GM13976 (cell line): Measurements from ENCODE around the gene RIPOR1.

Experiments
- DNase-seq: peaks from one replicate; pipeline ENCODE4 v3.0.0; 2012; ENCODE audit warnings: low spot score
- in situ Hi-C: fragments of 300-500 bp; cut with MboI; formaldehyde crosslinking; loops from one replicate; pipeline ENCODE4 v1.12.0; 2022; ENCODE audit warnings: low sequenced_read_pairs, mixed read lengths, inconsistent platforms; ENCODE audit not compliant: unreplicated experiment
- TF ChIP-seq, protein P1 (sequence below): IDR thresholded peaks from 2 replicates; pipeline ENCODE4 v1.5.1; 2012; ENCODE audit warnings: borderline replicate concordance, mild to moderate bottlenecking; ENCODE audit not compliant: insufficient read depth; ENCODE audit errors: extremely low read depth, missing control alignments, control extremely low read depth

The RIPOR1 gene

DNA sequence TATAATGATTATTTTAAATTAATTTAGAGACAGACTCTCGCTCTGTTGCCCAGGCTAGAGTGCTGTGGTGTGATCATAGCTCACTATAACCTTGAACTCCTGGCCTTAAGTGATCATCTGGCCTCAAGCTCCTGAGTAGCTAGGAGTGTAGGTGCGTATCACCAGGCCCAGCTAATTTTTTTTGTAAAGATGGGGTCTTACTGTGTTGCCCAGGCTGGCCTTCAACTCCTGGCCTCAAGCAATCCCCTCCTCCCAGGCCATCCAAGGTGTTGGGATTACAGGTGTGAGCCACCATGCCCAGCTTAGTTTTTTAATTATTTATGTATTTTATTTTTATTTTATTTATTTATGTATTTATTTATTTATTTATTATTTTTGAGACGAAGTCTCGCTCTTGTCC is 51.6 kb downstream of the RIPOR1 start:
- in situ Hi-C loops = no loop called here
- TF ChIP-seq, protein P1, sequence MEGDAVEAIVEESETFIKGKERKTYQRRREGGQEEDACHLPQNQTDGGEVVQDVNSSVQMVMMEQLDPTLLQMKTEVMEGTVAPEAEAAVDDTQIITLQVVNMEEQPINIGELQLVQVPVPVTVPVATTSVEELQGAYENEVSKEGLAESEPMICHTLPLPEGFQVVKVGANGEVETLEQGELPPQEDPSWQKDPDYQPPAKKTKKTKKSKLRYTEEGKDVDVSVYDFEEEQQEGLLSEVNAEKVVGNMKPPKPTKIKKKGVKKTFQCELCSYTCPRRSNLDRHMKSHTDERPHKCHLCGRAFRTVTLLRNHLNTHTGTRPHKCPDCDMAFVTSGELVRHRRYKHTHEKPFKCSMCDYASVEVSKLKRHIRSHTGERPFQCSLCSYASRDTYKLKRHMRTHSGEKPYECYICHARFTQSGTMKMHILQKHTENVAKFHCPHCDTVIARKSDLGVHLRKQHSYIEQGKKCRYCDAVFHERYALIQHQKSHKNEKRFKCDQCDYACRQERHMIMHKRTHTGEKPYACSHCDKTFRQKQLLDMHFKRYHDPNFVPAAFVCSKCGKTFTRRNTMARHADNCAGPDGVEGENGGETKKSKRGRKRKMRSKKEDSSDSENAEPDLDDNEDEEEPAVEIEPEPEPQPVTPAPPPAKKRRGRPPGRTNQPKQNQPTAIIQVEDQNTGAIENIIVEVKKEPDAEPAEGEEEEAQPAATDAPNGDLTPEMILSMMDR = no peak
- DNase-seq = no peak

DNA sequence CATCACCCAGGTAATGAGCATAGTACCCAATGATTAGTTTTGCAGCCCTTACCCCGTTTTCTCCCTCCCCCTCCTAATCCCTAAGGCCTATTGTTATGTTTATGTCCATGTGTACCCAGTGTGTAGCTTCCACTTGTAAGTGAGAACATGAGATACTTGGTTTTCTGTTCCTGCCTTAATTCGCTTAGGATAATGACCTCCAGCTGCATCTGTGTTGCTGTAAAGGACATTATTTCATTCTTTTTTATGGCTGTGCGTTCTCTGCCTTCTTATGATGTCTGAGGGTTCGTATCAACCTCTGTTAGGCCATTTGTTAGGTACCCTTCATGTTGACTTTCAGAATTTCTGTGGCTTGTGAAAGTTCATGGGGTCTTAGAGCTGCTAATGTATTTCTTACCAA is 64.7 kb downstream of the RIPOR1 start:
- DNase-seq = no peak
- in situ Hi-C loops = no loop called here
- TF ChIP-seq, protein P1 = no peak

DNA sequence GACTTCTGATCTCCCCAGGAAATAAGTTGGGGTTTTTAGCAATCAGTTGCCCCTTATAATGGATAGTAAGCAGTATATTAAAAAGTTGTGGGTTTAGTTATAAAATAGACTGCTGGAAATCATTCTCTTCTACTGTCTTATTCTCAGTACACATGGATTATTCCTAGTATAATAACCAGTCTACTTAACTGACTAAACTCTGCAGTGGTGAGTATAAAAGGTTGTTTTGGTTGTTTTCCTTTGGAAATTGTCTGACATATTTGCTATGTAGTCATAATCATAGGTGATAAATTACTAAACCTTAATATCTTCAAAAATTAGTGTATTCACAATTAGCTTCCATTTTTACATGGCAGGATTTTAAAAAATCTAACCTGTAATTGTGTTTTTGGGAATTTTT is 65.1 kb downstream of the RIPOR1 start:
- no peak for DNase-seq
- TF ChIP-seq, protein P1 = no peak
- in situ Hi-C loops = no loop called here

DNA sequence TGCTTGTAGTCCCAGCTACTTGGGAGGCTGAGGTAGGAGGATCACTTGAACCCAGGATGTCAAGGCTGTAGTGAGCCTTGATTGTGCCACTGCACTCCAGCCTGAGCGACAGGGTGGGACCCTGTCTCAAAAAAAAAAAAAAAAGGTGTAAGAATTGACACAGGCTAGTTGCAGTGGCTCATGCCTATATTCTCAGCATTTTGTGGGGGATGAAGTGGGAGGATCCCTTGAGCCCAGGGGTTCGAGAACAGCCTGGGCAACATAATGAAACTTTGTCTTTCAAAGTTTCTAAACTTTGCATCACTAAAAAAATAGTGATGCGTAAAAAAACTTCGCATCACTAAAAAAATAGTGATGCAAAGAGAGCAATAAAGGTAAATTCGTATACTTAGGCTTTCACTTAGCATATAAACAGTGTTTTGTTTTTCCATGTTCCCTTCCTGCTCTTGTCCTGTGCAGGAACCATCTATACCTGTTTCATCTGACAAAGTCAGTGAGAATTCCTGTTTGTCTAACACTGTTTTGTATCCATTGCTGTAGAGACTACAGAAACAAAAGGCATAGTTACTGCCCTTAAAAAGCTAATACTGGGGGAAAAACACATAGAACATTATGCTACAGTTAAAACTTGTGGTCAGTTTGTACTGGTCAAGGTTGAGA is 65.8 kb downstream of the RIPOR1 start:
- TF ChIP-seq, protein P1 = no peak
- no peak for DNase-seq
- in situ Hi-C loops = no loop called here

DNA sequence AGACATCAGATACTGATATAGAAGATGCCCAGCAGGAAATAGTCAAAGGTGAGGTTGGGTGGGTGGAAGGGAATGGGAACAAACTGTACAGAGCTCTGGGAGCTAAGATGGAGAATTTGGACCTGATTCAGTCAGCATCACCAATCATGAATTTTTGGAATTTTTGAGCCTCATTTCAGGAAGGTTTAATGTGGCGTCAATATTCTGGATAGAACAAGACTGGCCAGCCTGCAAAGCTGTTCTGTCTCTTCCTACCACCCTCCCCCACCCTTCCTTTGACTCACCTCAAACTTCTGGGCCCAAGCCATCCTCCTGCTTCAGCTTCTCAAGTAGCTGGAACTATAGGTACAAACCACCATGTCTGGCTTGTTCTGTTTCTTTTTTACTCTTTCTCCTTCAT is 66.3 kb downstream of the RIPOR1 start:
- in situ Hi-C loops = no loop called here
- DNase-seq = no peak
- TF ChIP-seq, protein P1 = no peak
